HG03066 (cell line): Measurements from ENCODE around the gene ITGAL.
"Not testable (repeated sequence)": the region's sequence is repeated elsewhere in the genome, so short reads cannot be mapped to it uniquely, and the experiment has no call there.

Experiments
- ATAC-seq: cut with Tn5 transposase; IDR thresholded peaks from one replicate; pipeline ENCODE4 v1.9.1; 2021; ENCODE audit warnings: low read depth; ENCODE audit not compliant: unreplicated experiment

Gene ITGAL

DNA sequence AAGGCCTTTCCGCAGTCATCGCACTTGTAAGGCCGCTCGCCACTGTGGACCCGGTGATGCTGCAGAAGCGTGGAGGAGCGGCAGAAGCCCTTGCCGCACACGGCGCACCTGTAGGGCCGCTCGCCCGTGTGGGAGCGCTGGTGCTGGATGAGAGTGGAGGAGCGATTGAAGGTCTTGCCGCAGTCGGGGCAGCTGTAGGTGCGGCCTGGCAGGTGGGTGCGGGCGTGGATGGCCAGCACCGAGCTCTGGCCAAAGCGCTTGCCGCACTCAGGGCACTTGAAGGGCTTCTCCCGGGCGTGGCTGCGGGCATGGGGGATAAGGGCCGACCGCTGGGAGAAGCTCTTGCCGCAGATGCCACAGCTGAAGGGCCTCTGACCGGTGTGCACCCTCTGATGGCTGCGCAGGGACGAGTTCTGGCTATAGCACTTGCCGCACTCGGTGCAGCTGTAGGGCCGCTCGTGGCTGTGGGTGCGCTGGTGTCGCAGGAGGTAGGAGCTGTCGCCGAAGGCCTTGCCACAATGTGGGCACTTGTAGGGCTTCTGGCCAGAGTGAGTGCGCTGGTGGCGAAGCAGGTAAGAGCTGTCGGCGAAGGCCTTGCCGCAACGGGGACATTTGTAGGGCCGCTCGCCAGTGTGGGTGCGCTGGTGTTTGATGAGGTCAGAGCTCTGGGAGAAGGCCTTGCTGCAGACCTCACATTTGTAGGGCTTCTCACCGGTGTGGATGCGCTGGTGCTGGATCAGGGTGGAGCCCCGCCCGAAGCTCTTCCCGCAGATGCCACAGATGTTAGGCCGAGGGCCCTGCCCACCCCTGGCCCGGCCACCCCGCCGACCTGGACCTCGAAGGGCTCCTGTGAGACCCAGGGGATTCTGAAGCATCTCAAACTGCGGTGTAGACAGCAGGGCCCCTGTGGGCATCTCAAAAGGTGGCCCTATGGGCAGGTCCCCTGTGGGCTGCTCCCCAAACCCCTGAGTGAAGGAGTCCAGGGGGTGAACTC is 52.3 kb downstream of the ITGAL start:
- no peak for ATAC-seq

DNA sequence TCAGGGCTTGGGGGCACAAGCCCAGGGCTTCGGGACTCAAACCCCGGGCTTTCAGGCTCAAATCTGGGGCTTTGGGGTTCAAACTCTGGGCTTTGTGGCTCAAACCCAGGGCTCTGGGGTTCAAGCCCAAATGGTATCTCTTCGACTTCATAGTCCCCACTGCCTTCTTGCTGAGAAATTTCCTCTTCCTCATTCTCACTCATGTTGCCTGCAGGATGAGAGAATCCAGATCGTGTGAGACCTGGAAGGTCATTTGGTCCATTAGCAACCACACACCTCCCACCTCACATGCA is 53.2 kb downstream of the ITGAL start:
- no peak for ATAC-seq

DNA sequence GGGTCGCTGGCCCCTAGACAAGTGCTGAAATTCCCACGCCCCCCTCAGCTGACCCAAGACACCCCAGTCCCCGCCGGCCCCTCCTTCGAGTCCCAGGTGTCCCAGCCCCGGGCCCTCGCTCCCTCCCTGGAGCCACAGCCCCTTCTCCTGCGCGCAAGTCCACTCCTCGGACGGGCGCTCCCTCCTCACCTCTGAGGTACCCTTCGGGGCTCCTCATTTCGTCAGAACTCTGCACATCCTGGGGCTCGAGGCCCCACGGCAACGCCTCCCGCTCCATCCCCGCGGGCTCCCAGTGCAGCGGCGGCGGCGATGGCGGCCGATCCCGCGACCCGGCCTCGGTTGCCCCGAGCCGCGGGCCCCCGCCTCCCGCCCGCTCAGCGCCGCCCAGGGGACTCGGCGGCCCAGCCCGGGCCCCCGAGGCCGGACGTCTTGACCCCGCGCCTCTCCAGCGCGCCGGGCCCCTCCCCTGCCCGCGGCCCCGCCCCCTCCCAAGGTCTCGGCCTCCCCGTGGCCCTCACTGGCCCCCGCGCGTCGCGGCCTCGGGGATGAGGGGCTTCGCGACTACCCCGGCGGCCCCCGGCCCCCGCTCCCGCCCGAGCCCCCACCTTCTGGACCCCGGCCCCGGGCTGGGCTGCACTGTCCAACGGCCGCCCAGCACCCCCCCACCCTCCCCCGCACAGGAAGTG is 53.7 kb downstream of the ITGAL start, which contains the start of gene ZNF768:
ZNF768 (minus strand) TSS at position 430 of the 686 bp plus-strand sequence; CDS start at position 277, 153 bp downstream.
- ATAC-seq = peak; percentile 19

DNA sequence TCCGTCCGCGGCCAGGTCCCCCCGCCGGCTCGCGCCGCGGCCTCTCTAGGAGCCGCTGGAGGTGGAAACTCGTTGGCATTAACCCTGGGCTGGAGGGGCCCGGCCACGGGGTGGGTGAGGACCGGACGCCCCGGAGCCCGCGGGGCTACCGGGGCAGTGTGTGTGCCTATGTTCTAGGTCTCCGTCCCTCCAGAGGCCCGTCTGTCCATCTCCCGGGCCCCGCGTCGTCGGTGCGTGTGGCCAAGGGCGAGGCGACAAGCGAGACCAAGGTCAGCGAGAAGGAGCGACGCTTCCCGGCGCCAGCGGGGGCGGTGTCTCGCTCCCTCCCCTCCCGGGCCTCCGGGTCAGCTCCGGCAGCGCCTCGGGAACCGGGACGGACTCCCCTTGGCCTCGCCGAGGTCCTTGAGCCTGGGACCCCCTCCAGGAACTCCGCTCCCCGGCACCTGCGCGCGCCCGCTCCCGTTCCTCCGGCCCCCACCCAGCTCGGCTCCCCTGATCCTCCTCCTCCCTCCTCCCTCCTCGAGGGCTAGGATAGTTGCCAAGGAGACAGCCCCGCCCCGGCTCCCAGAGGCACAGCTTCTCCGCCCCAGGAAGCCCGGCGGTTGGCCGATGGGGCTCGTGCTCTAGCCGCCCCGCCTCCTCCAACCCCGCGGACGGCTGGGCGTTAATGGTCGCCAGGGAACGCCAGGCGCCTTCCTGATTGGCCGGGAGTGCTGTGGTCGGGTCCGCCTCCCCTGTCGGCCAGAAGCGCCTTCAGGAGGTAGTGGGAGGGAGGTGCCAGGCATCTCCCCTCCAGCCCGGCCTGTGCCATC is 54.5 kb downstream of the ITGAL start:
- peak; percentile 81 for ATAC-seq

DNA sequence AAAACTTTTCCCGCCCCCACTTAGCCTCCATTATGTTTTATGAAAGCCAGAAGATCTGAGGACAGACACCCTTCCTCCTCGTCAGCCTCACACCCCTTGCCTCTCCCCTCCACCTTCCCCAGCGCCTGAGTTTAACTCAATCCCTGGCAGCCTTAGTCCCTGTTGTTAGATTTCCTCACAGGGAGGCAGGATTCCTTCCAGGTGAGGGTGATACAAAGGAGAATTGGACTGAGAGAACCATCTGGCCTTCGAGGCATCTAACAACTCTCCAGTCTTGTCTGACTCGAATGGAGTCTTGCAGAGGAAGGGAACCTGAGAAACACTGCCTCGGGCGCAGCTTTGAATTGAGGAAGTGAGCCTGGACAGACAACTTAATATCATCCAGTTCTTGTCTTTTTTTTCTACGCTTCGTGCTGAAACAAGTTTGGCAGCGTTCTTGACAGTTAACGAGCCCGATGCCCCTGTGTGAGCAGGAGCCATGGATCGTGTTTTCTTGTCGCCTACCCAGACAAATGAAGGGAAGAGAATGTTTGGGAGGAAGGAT is 55.2 kb downstream of the ITGAL start:
- no peak for ATAC-seq

DNA sequence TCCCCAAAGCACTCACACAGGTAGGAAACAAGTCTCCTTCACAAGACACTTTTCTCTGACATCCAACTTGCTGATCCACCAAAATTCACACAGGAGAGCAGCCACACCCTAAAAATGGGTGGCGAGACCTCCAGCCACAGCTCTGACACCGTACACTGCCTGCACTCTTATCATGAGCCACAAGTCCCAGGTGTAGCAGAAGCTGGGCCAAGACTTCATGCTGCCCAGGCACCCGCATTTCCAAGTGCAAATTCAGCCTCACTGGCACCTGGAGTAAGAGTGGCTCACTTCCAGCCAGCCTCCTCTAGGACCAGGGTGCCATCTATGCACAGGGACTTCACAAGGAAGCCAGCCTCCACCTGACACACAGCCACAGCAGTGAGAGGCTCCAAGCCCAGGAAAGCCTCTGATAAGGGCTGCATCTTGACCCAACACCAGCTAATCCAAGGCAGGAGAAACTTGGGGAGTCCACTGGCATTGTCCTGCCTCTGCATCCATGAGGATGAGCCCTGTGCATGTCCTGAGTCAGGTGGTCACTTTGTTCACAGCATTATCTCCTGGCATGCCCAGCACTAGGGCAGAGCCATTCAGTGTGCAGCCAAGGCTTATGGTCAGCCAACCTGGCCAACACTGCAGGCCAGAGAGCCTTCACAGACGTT is 56.4 kb downstream of the ITGAL start:
- no peak for ATAC-seq

DNA sequence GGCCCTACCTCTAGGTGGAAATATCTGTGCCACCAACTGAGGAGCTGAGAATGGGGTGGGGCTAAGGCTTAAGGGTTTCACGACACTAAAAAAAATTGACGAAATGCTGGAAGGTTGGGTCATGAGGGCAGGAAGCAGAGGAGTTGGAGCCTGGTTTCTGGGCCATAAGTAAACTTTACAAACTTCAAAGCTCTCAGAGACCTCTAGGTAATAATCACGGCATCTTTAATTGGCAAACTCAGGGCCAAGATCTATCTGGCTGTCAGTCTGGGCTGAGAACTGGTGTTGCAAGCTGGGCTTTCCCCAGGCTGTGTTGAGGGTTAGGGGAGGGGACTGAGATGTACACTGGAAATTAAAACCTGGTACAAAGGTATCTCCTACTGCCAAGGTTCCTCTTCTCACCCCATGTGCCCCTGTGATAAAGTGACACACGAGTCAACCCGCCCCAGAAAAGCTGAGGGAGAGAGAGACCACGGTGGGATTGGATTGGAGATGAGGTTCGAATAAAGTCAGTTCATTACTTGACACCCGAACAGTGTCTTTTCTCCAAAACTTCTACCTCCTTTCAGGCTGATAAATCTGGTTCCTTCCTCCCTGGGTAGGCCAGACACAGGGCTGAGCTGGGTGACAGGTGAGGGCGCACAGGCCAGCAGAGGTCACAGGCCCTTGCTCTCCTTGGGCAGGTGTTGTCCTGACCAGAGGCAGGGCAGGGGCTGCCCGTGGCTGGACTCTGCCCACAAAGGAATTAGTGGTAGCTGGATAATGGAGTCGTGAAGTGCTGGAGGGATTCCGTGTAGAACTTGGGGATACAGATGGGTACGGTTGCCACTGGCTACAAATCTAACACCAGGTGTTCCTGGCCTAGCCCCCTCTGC is 57.9 kb downstream of the ITGAL start:
- no peak for ATAC-seq

DNA sequence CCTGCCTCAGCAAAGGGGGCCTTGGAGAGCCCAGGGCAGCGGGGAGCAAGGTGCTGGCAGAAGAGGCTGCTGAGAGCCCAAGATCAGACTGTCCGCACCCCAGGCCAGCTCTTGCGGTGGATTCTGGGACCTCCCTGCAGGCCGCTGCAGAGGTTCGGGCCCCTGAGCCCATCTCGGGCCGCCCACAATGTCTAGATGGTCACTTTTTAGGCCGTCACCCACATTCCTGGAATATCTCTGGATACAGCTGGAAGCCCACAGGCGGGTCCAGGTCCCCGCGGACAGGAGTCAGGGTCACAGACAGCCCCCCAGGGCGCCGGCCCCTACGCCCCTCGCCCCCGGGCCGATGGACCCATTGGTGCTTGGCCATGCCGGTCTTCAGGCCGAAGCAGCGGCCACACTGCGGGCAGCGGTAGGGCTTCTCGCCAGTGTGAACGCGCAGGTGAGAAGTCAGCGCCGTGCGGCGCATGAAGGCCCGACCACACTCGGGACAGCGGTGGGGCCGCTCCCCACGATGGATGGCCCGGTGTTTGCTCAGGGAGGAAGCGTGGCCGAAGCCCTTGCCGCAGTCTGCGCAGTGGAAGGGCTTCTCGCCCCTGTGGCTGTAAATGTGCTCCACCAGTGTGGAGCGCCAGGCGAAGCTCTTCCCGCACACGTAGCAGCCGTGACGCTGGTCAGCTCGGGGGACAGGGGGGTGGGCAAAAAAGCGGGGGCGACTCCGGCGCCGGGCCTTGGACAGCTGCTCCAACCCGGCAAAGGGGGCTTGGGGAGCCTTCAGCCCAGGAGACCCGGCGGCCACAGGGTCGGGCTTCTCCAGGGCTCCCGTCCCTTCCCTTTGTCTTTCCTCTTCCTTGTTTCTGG is 60.0 kb downstream of the ITGAL start:
- ATAC-seq = no peak

DNA sequence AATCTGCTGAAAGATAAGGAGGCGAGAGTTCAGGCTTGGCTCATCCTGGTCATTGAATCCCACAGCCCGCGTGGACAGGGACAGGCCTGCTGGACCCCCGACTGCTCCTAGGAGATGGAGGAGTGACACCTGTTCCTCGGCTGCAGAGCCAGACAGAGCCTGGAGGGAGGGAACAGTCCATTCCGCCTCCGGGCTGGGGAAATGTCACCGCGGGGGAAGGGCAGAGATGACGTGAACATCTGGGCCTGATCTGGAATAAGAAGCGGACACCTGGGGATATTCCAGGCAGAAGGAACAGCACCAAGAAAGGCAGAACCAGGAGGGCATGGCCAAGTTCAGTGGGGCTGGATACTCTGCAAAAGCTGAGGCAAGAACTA is 60.6 kb downstream of the ITGAL start:
- no peak for ATAC-seq

DNA sequence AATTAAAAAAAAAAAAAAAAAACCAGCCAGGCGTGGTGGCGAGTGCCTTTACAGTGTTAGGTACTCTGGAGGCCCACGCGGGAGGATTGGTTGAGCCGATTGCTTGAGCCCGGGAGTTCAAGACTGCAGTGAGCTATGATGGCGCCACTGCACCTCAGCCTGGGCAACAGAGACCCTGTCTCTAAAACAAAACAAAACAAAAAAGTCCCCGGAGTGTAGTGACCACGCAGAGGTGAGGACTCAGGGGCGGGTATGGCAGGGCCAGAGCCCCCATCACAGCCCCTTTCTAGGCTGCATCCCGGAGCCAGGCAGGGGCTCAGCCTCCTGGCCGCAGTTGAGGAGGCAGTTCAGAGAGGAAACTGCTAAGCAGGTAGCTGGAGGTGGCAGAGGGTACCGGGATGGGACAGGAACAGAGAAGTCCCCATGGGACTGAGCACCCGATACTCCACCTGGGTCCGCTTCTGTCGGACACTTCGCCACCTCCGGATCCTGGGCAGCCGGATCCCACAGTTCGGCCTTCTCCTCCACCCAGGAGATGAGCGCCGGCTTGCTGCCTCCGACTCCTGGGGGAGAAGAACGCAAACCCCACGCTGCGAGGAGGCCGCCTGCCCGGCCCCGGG is 61.3 kb downstream of the ITGAL start:
- no peak for ATAC-seq

DNA sequence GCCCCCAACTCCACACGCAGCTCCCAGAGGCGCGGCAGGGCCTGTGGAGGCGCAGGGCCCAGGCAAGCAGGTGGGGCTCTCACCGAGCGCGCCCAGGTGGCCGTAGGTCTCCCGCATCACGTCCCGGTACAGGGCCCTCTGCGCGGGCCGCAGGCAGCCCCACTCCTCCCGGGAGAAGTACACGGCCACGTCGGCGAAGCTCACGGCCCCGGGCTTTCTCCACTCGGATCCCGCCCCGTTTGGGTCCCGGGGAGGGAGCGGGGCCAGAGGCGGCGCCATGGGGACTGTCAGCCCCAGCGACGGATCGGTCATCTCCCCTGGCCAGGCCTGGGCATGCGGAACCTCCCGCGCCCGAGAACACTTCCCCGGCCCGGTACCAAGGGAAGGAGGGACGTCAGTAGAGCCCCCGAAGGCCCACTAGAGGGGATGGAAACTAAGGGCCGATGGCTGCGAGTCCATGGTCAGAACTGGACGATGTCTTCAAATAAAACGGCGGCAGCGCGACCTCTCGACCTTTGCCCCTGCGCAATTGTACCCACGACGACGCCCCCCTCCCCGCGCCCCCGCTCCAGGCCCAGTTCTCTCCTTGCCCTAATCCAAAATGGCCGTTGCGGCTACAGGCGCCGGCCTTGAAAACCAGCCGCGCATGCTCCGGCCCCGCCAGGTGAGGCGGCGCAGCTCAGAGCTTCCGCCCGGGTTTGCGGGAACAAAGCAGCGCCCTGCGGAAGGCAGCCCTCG is 62.0 kb downstream of the ITGAL start, which contains the start of gene ZNF747:
ZNF747 (minus strand) TSS at position 491 of the 738 bp plus-strand sequence; CDS start at position 312, 179 bp downstream.
- ATAC-seq = no peak

DNA sequence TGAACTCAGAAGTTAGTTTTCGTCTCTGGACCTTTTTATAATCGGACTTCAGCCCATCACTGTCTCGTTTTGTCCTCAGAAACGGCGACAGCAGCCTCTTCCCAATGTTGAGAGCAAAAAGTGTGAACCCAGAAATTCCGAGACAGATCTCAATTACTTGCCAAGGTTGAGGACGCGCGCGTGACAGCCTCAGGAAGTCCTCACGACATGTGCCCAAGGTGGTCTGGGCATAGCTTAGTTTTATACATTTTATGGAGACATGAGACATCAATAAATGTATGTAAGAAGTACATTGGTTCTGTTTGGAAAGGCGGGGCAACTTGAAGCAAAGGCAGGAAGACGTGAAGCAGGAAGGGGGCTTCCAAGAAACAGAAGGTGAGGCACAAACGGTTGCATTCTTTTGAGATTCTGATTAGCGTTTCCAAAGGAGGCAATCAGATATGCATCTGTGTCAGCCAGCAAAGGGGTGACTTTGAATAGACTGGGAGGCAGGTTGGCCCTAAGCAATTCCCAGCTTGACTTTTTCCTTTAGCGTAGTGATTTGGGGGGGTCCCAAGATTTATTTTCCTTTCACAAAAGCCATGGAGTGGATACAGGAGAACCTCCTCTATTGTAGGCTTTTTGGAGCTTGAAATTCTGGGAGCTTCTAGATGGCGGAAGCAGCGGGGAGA is 62.7 kb downstream of the ITGAL start:
- no peak for ATAC-seq

DNA sequence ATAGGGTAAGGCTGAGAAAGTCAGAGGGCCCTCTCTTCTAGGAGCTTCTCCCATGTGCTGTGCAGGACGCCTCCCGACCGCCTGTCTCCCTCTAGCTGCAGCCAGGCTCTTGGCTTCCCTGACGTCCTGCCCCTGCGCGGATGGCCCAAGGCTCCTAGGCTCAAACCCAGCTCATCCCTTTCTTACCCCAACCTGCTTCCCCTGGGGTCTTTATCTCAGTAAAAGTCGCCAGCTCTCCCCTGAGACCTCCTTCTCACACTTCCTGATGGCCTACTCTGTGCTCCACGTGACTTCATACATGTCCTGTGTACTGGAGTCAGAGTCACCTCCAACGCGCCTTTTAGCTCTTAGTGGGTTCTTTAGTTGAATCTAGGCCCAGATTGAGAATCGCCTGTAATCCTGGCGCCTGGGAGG is 63.2 kb downstream of the ITGAL start:
- ATAC-seq = no peak

DNA sequence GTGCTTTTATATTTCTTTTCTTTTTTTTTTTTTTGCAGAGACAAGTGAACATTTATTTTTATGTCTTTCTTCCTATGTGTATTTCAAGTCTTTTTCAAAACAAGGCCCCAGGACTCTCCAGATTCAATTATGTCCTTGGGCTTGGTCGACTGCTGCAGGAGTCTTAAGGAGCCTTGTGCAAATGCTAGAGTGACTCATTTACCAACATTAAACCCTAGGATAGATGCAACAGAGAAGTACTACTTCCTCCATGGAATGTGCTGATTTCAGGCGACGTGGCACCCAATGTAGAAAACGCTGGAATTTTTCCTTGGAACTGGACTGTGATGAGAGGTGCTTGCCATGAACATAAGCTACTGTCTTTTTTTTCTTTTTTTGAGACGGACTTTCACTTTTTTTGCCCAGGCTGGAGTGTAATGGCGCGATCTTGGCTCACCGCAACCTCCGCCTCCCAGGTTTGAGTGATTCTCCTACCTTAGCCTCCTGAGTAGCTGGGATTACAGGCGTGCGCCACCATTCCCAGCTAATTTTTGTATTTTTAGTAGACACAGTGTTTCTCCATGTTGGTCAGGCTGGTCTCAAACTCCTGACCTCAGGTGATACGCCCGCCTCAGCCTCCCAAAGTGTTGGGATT is 64.0 kb downstream of the ITGAL start:
- ATAC-seq = not testable (repeated sequence)

DNA sequence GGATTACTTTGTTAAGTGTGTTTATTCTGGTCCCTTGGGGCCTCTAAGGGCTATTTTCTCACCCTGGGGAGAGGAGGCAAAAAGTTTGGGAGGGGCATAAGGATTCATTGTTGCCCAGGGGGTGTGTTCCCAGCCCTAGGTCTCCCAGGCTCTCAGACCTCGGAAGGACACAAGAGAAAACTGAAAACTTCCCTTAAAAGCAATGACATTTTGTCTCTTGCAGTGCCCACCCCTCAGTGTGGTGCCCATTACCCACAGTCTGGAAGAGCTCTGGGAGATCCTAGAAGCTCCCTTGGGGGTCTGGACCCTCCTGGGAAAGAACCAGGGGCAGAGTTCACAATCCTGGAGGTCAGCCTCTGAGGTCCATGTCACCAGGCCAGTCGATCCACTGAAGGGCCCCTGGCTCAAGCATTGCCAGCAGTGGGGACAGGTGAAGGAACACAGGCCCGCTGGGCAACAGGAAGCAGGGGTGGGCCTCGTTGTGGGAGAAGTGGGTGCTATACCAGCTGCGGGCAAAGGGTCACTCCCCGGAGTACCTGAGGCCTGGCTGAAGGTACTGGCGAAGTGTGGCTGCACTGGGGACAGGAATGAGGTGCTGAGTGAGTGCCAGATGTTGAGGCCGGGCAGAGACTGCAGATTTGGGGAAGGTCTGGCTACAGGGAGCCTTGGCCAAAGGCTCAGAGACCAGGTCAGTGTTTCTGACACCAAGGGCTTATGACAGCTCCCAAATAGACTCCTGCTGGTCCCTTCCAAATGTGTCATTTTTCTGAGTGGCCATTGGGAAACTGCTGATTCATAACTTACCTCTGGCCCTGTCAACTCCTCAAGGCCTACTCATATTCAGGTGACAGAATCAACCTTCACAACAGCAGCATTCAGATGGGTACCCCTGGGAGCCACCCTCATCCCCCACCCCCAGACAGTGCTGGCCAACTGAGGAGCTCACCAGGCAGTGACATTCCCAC is 66.7 kb downstream of the ITGAL start:
- no peak for ATAC-seq
